ENCODE results near the gene PRR5L. TPM values are rescaled to one million over a fixed set of nuclear protein-coding genes. Genes with fewer than 3 reads are reported as not detected.

The PRR5L gene
- total RNA-seq, 1 donor from 2014 or later: 14.7 TPM

DNA sequence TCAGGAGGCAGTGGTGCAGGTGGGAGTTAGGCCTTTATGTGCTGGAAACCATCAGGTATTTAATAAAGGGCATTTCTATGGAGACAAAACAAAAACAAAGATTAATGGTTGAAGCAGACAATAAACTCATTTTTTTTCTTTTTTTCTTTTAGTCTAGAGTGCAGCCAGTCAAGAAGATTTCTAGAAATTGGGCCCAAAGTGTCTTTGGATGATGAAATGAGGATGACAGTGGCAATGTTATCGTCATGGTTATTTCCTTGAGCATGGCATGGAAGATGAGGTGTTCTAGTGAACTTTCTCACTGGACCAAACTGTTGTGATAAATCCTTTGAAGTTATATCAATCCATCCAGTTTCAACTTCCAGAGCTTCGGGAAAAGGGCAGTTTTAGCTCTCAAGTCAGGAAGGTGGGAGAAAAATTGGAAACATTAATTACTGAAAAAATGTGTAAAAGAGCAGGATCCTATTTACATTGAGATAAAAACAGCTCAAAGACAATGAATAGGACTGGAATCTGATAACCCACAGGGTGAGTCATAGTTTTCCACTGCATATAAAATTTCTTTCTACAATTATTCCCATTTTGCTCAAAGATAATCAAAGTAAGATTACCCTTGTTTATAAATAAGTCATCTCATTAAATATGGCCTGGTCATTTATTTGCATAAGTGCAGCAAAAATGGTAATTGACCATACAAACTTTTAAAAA, 33.0 kb downstream of the PRR5L start:
- H4K20me1 ChIP-seq (ENCODE audit: low read depth): no peaks in the 10 kb centered on the region
- H3K36me3 Mint-ChIP-seq: no peaks in the 10 kb centered on the region
- no peaks in the 10 kb centered on the region for H3K27me3 ChIP-seq
- no peak overlapping the region for H3K4me3 ChIP-seq
- H3K79me2 ChIP-seq (ENCODE audit: low read depth): no peaks in the 10 kb centered on the region
- H3K27me3 Mint-ChIP-seq (ENCODE audit: insufficient read depth, low read depth): no peaks in the 10 kb centered on the region
- H3K9me3 Mint-ChIP-seq: no peaks in the 10 kb centered on the region
- no peak overlapping the region for H3K4me2 ChIP-seq
- H2AFZ ChIP-seq (replicated peaks): no peak overlapping the region
- H3F3A ChIP-seq (ENCODE audit: low read depth): no peaks in the 10 kb centered on the region
- DNase-seq (ENCODE audit: low spot score): no peak
- H3K4me3 Mint-ChIP-seq: no peak overlapping the region
- no peak overlapping the region for H3K27ac ChIP-seq
- H3K9ac ChIP-seq: no peak overlapping the region
- TF ChIP-seq, protein P1, sequence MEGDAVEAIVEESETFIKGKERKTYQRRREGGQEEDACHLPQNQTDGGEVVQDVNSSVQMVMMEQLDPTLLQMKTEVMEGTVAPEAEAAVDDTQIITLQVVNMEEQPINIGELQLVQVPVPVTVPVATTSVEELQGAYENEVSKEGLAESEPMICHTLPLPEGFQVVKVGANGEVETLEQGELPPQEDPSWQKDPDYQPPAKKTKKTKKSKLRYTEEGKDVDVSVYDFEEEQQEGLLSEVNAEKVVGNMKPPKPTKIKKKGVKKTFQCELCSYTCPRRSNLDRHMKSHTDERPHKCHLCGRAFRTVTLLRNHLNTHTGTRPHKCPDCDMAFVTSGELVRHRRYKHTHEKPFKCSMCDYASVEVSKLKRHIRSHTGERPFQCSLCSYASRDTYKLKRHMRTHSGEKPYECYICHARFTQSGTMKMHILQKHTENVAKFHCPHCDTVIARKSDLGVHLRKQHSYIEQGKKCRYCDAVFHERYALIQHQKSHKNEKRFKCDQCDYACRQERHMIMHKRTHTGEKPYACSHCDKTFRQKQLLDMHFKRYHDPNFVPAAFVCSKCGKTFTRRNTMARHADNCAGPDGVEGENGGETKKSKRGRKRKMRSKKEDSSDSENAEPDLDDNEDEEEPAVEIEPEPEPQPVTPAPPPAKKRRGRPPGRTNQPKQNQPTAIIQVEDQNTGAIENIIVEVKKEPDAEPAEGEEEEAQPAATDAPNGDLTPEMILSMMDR (IDR thresholded peaks at IDR 0.05): no peak
- TF ChIP-seq EZH2 (IDR thresholded peaks at IDR 0.05) (no peak), EZH2phosphoT487 (IDR thresholded peaks at IDR 0.05) (no peak)
- no peak overlapping the region for H3K27ac Mint-ChIP-seq
- no peaks in the 10 kb centered on the region for H3K36me3 ChIP-seq
- peaks cover 9% of the 10 kb centered on the region for H3K4me1 ChIP-seq
- H3K9me3 ChIP-seq (ENCODE audit: low read depth): no peaks in the 10 kb centered on the region
- H3K4me1 Mint-ChIP-seq: no peaks in the 10 kb centered on the region

GRCh38 chr11:36330411-36330810, 34.3 kb downstream of the PRR5L start:
- Histone ChIP-seq H3K4me1 (peaks cover 9% of the 10 kb centered on the region), H3K27ac (no peak overlapping the region), H3F3A (ENCODE audit: low read depth) (no peaks in the 10 kb centered on the region), H3K36me3 (no peaks in the 10 kb centered on the region), H3K27me3 (no peaks in the 10 kb centered on the region), H3K4me3 (no peak overlapping the region), H3K9ac (no peak overlapping the region), H3K4me2 (no peak overlapping the region), H2AFZ (replicated peaks) (no peak overlapping the region), H3K79me2 (ENCODE audit: low read depth) (no peaks in the 10 kb centered on the region), H4K20me1 (ENCODE audit: low read depth) (no peaks in the 10 kb centered on the region), H3K9me3 (ENCODE audit: low read depth) (no peaks in the 10 kb centered on the region)
- Mint-ChIP-seq H3K27me3 (ENCODE audit: insufficient read depth, low read depth) (no peaks in the 10 kb centered on the region), H3K27ac (no peak overlapping the region), H3K4me1 (no peaks in the 10 kb centered on the region), H3K36me3 (no peaks in the 10 kb centered on the region), H3K4me3 (no peak overlapping the region), H3K9me3 (no peaks in the 10 kb centered on the region)
- TF ChIP-seq, protein P1 (IDR thresholded peaks at IDR 0.05): no peak
- TF ChIP-seq EZH2 (IDR thresholded peaks at IDR 0.05) (no peak), EZH2phosphoT487 (IDR thresholded peaks at IDR 0.05) (no peak)
- DNase-seq (ENCODE audit: low spot score): no peak

DNA sequence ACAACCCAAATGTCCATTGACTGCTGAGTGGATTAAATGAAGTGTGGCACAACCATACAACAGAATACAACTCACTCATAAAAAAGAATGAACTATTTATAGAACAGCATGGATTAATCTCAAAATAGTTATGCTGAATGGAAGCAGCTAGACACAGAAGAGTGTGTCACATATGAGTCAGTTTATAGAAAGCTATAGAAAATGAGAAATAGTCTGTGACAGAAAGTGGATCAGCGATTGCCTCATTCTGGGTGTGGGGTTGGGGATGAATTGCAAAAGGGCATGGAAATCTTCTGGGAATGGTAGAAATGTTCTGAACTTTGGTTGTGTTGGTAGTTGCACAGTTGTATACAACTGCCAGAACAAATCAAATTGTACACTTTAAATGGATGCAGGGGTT, 37.4 kb downstream of the PRR5L start:
- DNase-seq (ENCODE audit: low spot score): no peak
- Histone ChIP-seq H3F3A (ENCODE audit: low read depth) (no peaks in the 10 kb centered on the region), H4K20me1 (ENCODE audit: low read depth) (no peaks in the 10 kb centered on the region), H3K36me3 (no peaks in the 10 kb centered on the region), H2AFZ (replicated peaks) (no peak overlapping the region), H3K4me1 (no peaks in the 10 kb centered on the region), H3K27me3 (no peaks in the 10 kb centered on the region), H3K79me2 (ENCODE audit: low read depth) (no peaks in the 10 kb centered on the region), H3K9me3 (ENCODE audit: low read depth) (no peaks in the 10 kb centered on the region), H3K27ac (no peak overlapping the region), H3K4me2 (no peak overlapping the region), H3K4me3 (no peak overlapping the region), H3K9ac (no peak overlapping the region)
- H3K27me3 Mint-ChIP-seq (ENCODE audit: insufficient read depth, low read depth): peaks cover 2% of the 10 kb centered on the region
- no peak overlapping the region for H3K4me3 Mint-ChIP-seq
- H3K9me3 Mint-ChIP-seq: no peaks in the 10 kb centered on the region
- no peaks in the 10 kb centered on the region for H3K4me1 Mint-ChIP-seq
- TF ChIP-seq, protein P1 (IDR thresholded peaks at IDR 0.05): no peak
- no peak for TF ChIP-seq EZH2phosphoT487 (IDR thresholded peaks at IDR 0.05)
- TF ChIP-seq EZH2 (IDR thresholded peaks at IDR 0.05): no peak
- no peak overlapping the region for H3K27ac Mint-ChIP-seq
- no peaks in the 10 kb centered on the region for H3K36me3 Mint-ChIP-seq

All from neural progenitor cell (in vitro differentiated cells).